ENCODE results near the gene CAMTA2.

GRCh38 chr17:4968486-4969046 lies 18.9 kb downstream of the CAMTA2 start:
- TF ChIP-seq CTCF (IDR thresholded peaks at IDR 0.05) = no peak
- no peak for TF ChIP-seq POLR2A (IDR thresholded peaks at IDR 0.05)

Data from breast epithelium (tissue), 3 donors.